Lower leg skin (tissue), 4 donors: ENCODE results near the gene C19orf53. TPM values are rescaled to one million over a fixed set of nuclear protein-coding genes. Genes with fewer than 3 reads are reported as not detected.
A peak's percentile ranks its signal among the peaks of the same experiment; 100 is the strongest.

ENCODE experiments used
- DNase-seq, 2 donors: peaks; one replicate each; pipeline ENCODE4 v3.0.0-alpha.2; 2019; ENCODE audit warnings: low spot score in 2 of 2
- H3K4me3 ChIP-seq: fragments of 200-600 bp; sonication (generic); 2 replicates; pipeline ENCODE4 v1.5.1; 2017; ENCODE audit warnings: mild to moderate bottlenecking, low read depth; ENCODE audit not compliant: poor library complexity, severe bottlenecking
- CTCF ChIP-seq, 3 donors: fragments of 450-650 bp; IDR thresholded peaks; one replicate each; pipeline ENCODE4 v1.5.1; 2016; ENCODE audit warnings: antibody characterized with exemption in 3 of 3, mild to moderate bottlenecking in 3 of 3, moderate library complexity in 2 of 3
- POLR2A ChIP-seq, 2 donors: fragments of 450-650 bp; IDR thresholded peaks; one replicate each; pipeline ENCODE4 v1.6.1; 2016 to 2017; ENCODE audit warnings: antibody characterized with exemption in 2 of 2, mild to moderate bottlenecking in 1 of 2, moderate library complexity in 1 of 2
- WGBS, 2 donors: methylation state at CpG; one replicate each; pipeline ENCODE4 v1.1.5; 2018; 5-methylcytosine and 5-hydroxymethylcytosine counted together
- intact Hi-C: fragments of 100-400 bp; cut with DNase I; formaldehyde crosslinking; loops from one replicate; pipeline ENCODE4 v1.15.0; 2023; ENCODE audit warnings: low total_unique reads
- total RNA-seq, 4 donors: library from RNA; depleted of rRNA; stranded (reverse); fragments of >200 nt; gene quantifications; one replicate each; pipeline ENCODE4 v1.1.0, GENCODE V29; 2016

C19orf53 gene
- total RNA-seq, 4 donors from 2014 or later = 113 to 200 (median 145) TPM

DNA sequence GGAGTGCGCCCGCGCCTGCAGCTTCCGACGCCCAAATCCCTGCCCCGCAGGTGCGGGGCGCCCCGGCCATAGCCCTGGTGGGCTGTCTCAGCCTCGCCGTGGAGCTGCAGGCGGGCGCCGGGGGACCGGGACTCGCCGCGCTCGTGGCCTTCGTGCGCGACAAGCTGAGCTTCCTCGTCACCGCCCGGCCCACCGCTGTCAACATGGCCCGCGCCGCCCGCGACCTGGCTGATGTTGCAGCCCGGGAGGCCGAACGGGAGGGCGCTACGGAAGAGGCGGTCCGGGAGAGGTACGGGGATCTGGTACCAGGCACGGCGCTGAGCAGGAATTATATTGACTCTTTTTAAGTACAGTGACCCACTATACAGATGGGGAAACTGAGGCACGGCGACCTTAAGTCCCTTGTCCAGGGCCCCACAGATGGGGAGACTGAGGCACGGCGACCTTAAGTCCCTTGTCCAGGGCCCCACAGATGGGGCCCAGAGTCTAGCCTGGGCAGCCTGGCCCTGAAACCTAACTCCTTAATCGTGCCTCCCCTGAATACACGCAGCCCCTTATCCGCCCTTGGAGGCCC is 9.3 kb upstream of the C19orf53 start:
- H3K4me3 ChIP-seq = peak overlapping the region; percentile 43
- WGBS, 2 donors = 1% methylated on average over 25 of the region's 48 CpGs
- intact Hi-C loops = no loop called here
- peak in 1 of 2 donors; percentile 89 for DNase-seq
- no peak for TF ChIP-seq CTCF (IDR thresholded peaks at IDR 0.05)
- TF ChIP-seq POLR2A (IDR thresholded peaks at IDR 0.05) = no peak

GRCh38 chr19:13765395-13766094 is 8.7 kb upstream of the C19orf53 start:
- no peak for DNase-seq
- 38 to 43% methylated on average over 19 of the region's 19 CpGs for WGBS, 2 donors

GRCh38 chr19:13766095-13766481 is 8.2 kb upstream of the C19orf53 start:
- no peak overlapping the region for H3K4me3 ChIP-seq
- intact Hi-C loops = no loop called here
- TF ChIP-seq CTCF (IDR thresholded peaks at IDR 0.05) (no peak), POLR2A (IDR thresholded peaks at IDR 0.05) (no peak)
- DNase-seq = no peak
- 92 to 100% methylated on average over 3 of the region's 3 CpGs for WGBS, 2 donors

More at GRCh38 chr19:13765395-13766094, 8.7 kb upstream of the C19orf53 start:
- intact Hi-C loops = no loop called here
- no peak overlapping the region for H3K4me3 ChIP-seq
- TF ChIP-seq POLR2A (IDR thresholded peaks at IDR 0.05) = no peak
- no peak for TF ChIP-seq CTCF (IDR thresholded peaks at IDR 0.05)

DNA sequence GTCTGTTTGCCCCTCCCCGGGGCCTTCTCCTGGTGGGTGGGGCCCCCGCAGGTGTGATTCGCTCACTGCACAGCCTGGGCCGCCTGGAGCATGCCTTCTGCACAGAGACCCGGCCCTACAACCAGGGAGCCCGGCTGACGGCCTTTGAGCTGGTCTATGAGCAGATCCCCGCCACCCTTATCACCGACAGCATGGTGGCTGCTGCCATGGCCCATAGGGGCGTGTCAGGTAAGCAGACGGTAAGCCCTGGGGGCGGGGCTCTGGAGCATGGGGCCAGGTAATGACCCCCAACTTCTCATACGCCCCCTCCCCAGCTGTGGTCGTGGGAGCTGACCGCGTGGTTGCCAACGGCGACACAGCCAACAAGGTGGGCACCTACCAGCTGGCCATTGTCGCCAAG is 5.7 kb upstream of the C19orf53 start:
- DNase-seq = no peak
- no peak overlapping the region for H3K4me3 ChIP-seq
- intact Hi-C loops = no loop called here
- no peak for TF ChIP-seq CTCF (IDR thresholded peaks at IDR 0.05)
- no peak for TF ChIP-seq POLR2A (IDR thresholded peaks at IDR 0.05)
- WGBS, 2 donors = 90 to 93% methylated on average over 16 to 19 of the region's 19 CpGs

DNA sequence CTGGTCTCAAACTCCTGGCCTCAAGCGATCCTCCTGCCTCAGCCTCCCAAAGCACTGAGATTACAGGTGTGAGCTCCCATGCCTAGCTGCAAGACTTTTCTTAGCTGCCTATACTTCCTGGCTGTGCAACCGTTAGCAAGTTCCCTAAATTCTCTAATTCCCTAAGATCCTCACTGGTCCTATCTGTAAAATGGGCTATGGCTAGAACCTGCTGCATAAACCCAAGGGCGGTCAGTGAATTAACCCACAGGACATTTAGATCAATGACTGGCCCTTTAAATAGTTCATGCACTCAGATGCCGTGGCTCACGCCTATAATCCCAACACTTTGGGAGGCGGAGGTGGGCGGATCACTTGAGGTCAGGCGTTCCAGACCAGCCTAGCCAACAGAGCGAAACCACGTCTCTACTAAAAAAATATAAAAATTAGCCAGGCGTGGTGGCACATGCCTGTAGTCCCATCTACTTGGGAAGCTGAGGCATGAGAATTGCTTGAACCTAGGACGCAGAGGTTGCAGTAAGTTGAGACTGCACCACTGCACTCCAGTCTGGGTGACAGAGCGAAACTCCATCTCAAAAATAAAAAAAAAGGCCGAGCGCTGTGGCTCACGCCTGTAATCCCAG is 4.1 kb upstream of the C19orf53 start:
- intact Hi-C loops = no loop called here
- no peak for DNase-seq
- no peak overlapping the region for H3K4me3 ChIP-seq
- WGBS, 2 donors = 87 to 89% methylated on average over 16 of the region's 16 CpGs
- TF ChIP-seq POLR2A (IDR thresholded peaks at IDR 0.05) = no peak
- no peak for TF ChIP-seq CTCF (IDR thresholded peaks at IDR 0.05)
